ENCODE results near the gene CSTPP1.
"Not testable (repeated sequence)": the region's sequence is repeated elsewhere in the genome, so short reads cannot be mapped to it uniquely, and the experiment has no call there.

The CSTPP1 gene

GRCh38 chr11:46958777-46959176, 22.2 kb downstream of the CSTPP1 start:
- Mint-ChIP-seq H3K4me3 (no peak overlapping the region), H3K36me3 (ENCODE audit: low read depth) (peaks cover 37% of the 10 kb centered on the region), H3K4me1 (ENCODE audit: low read depth) (no peaks in the 10 kb centered on the region), H3K27ac (no peak overlapping the region), H3K9me3 (peaks cover 2% of the 10 kb centered on the region), H3K27me3 (no peaks in the 10 kb centered on the region)
- no peak for DNase-seq

- H3K4me3 Mint-ChIP-seq, result no peak overlapping the region
- no peak for DNase-seq
- H3K27ac Mint-ChIP-seq, result no peak overlapping the region
- H3K9me3 Mint-ChIP-seq, result peaks cover 2% of the 10 kb centered on the region
- peaks cover 35% of the 10 kb centered on the region for H3K36me3 Mint-ChIP-seq (ENCODE audit: low read depth)
- no peaks in the 10 kb centered on the region for H3K27me3 Mint-ChIP-seq
- no peaks in the 10 kb centered on the region for H3K4me1 Mint-ChIP-seq (ENCODE audit: low read depth)
Measured at GRCh38 chr11:46961041-46961440, 24.5 kb downstream of the CSTPP1 start.

GRCh38 chr11:46961886-46962285, 25.3 kb downstream of the CSTPP1 start:
- not testable (repeated sequence) for H3K4me1 Mint-ChIP-seq (ENCODE audit: low read depth); H3K27me3 Mint-ChIP-seq; H3K27ac Mint-ChIP-seq; DNase-seq; H3K9me3 Mint-ChIP-seq; H3K4me3 Mint-ChIP-seq
- H3K36me3 Mint-ChIP-seq (ENCODE audit: low read depth), result peaks cover 42% of the 10 kb centered on the region

- H3K4me3 Mint-ChIP-seq, result no peak overlapping the region
- H3K27me3 Mint-ChIP-seq, result no peaks in the 10 kb centered on the region
- peaks cover 37% of the 10 kb centered on the region for H3K36me3 Mint-ChIP-seq (ENCODE audit: low read depth)
- H3K9me3 Mint-ChIP-seq, result peaks cover 2% of the 10 kb centered on the region
- DNase-seq, result no peak
- H3K27ac Mint-ChIP-seq, result no peak overlapping the region
- no peaks in the 10 kb centered on the region for H3K4me1 Mint-ChIP-seq (ENCODE audit: low read depth)
Measured at GRCh38 chr11:46963844-46964243, 27.3 kb downstream of the CSTPP1 start.

DNA sequence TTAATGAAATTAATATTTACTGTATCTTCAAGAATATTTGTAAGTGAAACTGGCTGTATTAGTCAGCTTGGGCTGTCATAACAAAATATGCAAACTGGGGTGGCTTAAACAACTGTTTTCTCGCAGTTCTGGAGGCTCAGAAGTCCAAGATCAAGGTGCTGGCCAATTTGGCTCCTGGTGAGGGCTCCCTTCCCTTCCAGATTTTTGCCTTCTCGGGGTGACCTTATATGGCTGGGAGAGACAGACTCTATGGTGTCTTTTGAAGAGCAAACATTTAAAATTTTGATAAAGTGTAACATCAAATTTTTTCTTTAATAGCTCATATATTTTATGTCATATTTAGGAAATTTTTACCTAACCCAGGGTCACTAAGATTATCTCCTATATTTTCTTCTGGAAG, 30.2 kb downstream of the CSTPP1 start:
- Mint-ChIP-seq H3K27ac (no peak overlapping the region), H3K36me3 (ENCODE audit: low read depth) (peaks cover 13% of the 10 kb centered on the region), H3K4me3 (no peak overlapping the region), H3K4me1 (ENCODE audit: low read depth) (no peaks in the 10 kb centered on the region), H3K9me3 (no peaks in the 10 kb centered on the region), H3K27me3 (no peaks in the 10 kb centered on the region)
- no peak for DNase-seq

- Mint-ChIP-seq H3K27ac (no peak overlapping the region), H3K36me3 (ENCODE audit: low read depth) (peaks cover 9% of the 10 kb centered on the region), H3K4me1 (ENCODE audit: low read depth) (no peaks in the 10 kb centered on the region)
Measured at GRCh38 chr11:46967962-46968361, 31.4 kb downstream of the CSTPP1 start.

DNA sequence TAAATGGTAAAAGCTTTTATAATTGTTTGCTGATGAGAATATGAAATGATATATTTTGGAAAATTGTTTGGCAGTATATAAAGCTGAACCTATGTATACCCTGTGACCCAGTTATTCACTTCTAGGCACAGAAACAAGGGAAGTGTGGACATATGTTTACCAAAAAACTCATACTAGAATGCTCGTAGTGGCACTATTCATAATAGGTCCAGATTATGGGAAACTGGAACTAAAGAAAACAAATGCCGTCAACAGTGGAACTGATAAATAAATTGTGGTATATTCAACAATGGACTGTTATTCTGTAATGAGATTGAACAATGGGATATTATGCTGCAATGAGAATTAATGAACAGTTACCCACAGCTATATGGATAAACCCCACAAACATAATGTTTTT, 32.8 kb downstream of the CSTPP1 start:
- Mint-ChIP-seq H3K27ac (no peak overlapping the region), H3K4me3 (no peak overlapping the region), H3K27me3 (no peaks in the 10 kb centered on the region), H3K4me1 (ENCODE audit: low read depth) (no peaks in the 10 kb centered on the region), H3K9me3 (no peaks in the 10 kb centered on the region), H3K36me3 (ENCODE audit: low read depth) (peaks cover 9% of the 10 kb centered on the region)
- DNase-seq, result no peak

More at GRCh38 chr11:46967962-46968361, 31.4 kb downstream of the CSTPP1 start:
- Mint-ChIP-seq H3K9me3 (no peaks in the 10 kb centered on the region), H3K4me3 (no peak overlapping the region), H3K27me3 (no peaks in the 10 kb centered on the region)
- no peak for DNase-seq

GRCh38 chr11:46970913-46971625, 34.5 kb downstream of the CSTPP1 start:
- Mint-ChIP-seq H3K4me1 (ENCODE audit: low read depth) (peaks cover 4% of the 10 kb centered on the region), H3K27me3 (no peaks in the 10 kb centered on the region), H3K36me3 (ENCODE audit: low read depth) (peaks cover 7% of the 10 kb centered on the region), H3K4me3 (no peak overlapping the region), H3K27ac (no peak overlapping the region), H3K9me3 (no peaks in the 10 kb centered on the region)
- no peak for DNase-seq

GRCh38 chr11:46972343-46972742, 35.8 kb downstream of the CSTPP1 start:
- no peaks in the 10 kb centered on the region for H3K36me3 Mint-ChIP-seq (ENCODE audit: low read depth)
- no peak overlapping the region for H3K27ac Mint-ChIP-seq
- H3K4me3 Mint-ChIP-seq, result no peak overlapping the region
- H3K4me1 Mint-ChIP-seq (ENCODE audit: low read depth), result peaks cover 8% of the 10 kb centered on the region
- H3K27me3 Mint-ChIP-seq, result no peaks in the 10 kb centered on the region
- no peak for DNase-seq
- no peaks in the 10 kb centered on the region for H3K9me3 Mint-ChIP-seq

- Mint-ChIP-seq H3K9me3 (no peaks in the 10 kb centered on the region), H3K4me3 (no peak overlapping the region), H3K36me3 (ENCODE audit: low read depth) (no peaks in the 10 kb centered on the region), H3K27ac (no peak overlapping the region), H3K27me3 (no peaks in the 10 kb centered on the region), H3K4me1 (ENCODE audit: low read depth) (peaks cover 8% of the 10 kb centered on the region)
- DNase-seq, result no peak
Measured at GRCh38 chr11:46972821-46973220, 36.3 kb downstream of the CSTPP1 start.

GRCh38 chr11:46976182-46976854, 39.8 kb downstream of the CSTPP1 start:
- no peaks in the 10 kb centered on the region for H3K27me3 Mint-ChIP-seq
- H3K27ac Mint-ChIP-seq, result no peak overlapping the region
- H3K4me3 Mint-ChIP-seq, result no peak overlapping the region
- no peaks in the 10 kb centered on the region for H3K9me3 Mint-ChIP-seq
- peaks cover 13% of the 10 kb centered on the region for H3K4me1 Mint-ChIP-seq (ENCODE audit: low read depth)
- no peak for DNase-seq
- H3K36me3 Mint-ChIP-seq (ENCODE audit: low read depth), result no peaks in the 10 kb centered on the region

DNA sequence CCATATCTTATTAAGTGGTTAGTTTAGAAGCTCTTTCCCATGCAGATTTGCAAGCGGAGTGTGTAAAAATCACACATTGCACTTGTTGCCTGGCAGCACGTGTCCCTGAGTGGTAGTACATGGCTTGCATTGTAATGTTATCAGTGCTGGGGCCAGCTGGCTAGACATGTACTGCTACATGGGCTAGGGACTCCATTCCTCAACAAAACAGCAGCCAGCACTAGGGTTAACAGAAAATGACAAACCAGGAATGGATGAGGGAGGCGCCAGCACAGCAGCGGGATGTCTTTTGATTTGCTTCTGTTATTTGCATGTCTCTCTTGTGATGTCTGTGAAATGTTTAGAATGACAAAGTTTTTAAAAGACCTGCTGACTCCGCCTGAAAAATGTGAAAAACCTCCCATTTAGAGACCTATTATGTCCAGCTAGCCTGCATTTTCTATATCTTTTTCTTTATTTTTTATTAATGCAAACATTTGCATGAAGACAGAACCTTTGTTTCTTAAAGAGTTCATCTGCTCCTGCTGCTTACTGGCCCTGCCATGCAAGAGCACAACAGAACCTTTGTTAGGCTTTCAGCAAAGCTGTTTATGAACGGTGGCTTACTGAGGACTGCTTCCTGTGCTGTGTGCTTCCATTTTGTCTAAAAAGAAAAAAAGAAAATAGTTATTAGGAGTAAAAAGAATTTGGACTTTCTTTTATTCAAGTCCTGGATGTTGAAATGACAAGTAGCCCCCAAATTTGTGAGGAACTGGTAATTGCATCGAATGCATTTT, 40.7 kb downstream of the CSTPP1 start:
- DNase-seq, result no peak
- Mint-ChIP-seq H3K36me3 (ENCODE audit: low read depth) (no peaks in the 10 kb centered on the region), H3K4me1 (ENCODE audit: low read depth) (peaks cover 17% of the 10 kb centered on the region), H3K4me3 (no peak overlapping the region), H3K9me3 (no peaks in the 10 kb centered on the region), H3K27ac (no peak overlapping the region), H3K27me3 (no peaks in the 10 kb centered on the region)

GRCh38 chr11:46978005-46978491, 41.5 kb downstream of the CSTPP1 start:
- H3K4me1 Mint-ChIP-seq (ENCODE audit: low read depth), result peaks cover 17% of the 10 kb centered on the region
- no peaks in the 10 kb centered on the region for H3K27me3 Mint-ChIP-seq
- peak overlapping the region; percentile 6 for H3K27ac Mint-ChIP-seq
- H3K4me3 Mint-ChIP-seq, result no peak overlapping the region
- DNase-seq, result no peak
- H3K36me3 Mint-ChIP-seq (ENCODE audit: low read depth), result no peaks in the 10 kb centered on the region
- H3K9me3 Mint-ChIP-seq, result no peaks in the 10 kb centered on the region

- H3K36me3 Mint-ChIP-seq (ENCODE audit: low read depth), result no peaks in the 10 kb centered on the region
- no peaks in the 10 kb centered on the region for H3K27me3 Mint-ChIP-seq
- no peak overlapping the region for H3K4me3 Mint-ChIP-seq
- H3K27ac Mint-ChIP-seq, result no peak overlapping the region
- H3K4me1 Mint-ChIP-seq (ENCODE audit: low read depth), result peaks cover 17% of the 10 kb centered on the region
- DNase-seq, result no peak
- H3K9me3 Mint-ChIP-seq, result no peaks in the 10 kb centered on the region
Measured at GRCh38 chr11:46979358-46979757, 42.8 kb downstream of the CSTPP1 start.

GRCh38 chr11:46981436-46981835, 44.9 kb downstream of the CSTPP1 start:
- Mint-ChIP-seq H3K4me1 (ENCODE audit: low read depth) (peaks cover 11% of the 10 kb centered on the region), H3K27ac (no peak overlapping the region), H3K4me3 (no peak overlapping the region), H3K9me3 (no peaks in the 10 kb centered on the region), H3K36me3 (ENCODE audit: low read depth) (no peaks in the 10 kb centered on the region), H3K27me3 (no peaks in the 10 kb centered on the region)
- no peak for DNase-seq

Data from activated T-cell treated with anti-CD3 and anti-CD28 coated beads, Interleukin-2, amount 50 U/mL, for 24 hours (primary cell).